ENCODE measurements around the gene GALC.

GALC gene

DNA sequence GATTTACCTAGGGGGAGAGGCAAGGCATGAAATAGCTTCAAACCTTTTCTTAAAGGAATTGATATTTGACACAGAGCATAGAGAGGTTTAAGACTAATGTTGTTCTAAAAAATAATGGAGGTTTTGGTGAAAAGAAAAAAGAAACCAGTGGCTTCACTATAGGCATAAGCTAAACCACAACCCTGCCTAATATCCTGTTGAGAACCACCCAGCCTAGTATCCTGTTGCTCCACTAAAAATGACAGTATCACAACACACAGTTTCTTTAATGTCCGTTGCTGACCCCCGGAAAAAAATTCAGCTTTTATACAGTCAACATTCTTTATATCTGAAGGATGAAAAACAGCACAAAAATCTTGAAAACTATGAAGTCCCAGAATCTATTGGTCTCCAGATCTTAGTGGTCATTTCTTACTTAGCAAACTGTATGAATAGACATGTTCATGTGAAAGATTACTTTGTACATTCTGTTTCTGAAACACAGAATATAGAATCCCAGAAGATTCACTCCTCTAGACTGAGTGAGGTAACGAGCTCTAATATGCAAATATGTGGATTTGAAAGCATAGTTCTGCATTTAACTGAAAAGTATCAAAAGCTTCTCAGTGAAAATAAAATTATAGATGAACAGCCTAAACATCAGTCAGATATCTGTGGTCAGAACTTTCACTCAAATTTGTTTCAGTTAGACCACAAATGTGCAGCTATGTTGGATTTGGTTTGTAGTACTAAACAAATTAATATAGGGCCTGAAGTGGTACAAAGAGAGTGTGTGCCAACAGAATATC is 40.5 kb downstream of the GALC start:
- DNase-seq: no peak

GRCh38 chr14:87944987-87945604 is 47.9 kb downstream of the GALC start:
- DNase-seq: no peak

GRCh38 chr14:87940894-87941293 is 52.1 kb downstream of the GALC start:
- no peak for DNase-seq

- DNase-seq: no peak
These were observed 52.6 kb downstream of the GALC start for GRCh38 chr14:87940382-87940781.

GRCh38 chr14:87935886-87936285 is 57.1 kb downstream of the GALC start:
- no peak for DNase-seq

- no peak for DNase-seq
These were observed 57.7 kb downstream of the GALC start for GRCh38 chr14:87935081-87935828.

- DNase-seq: no peak
These were observed 58.8 kb downstream of the GALC start for GRCh38 chr14:87934185-87934584.

DNA sequence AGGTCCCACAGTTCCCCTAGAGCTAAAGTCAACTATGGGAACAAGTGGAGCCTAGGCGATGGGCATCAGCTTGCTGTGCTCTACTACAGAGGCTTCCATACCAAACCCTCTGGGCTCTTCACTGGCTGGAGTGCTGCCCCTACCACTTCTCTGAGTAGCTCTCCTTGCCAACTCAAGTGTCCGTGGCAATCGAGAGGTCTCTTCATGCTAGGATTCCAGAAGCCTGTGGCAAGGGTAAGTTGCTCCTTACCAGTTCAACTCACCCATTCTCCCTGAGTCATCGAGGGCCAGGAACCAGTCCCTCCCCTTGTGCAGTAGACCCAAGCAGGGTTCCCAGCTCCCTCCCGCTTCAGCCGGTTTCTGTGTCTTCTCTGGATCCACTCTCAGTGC is 76.1 kb downstream of the GALC start:
- no peak for DNase-seq

DNA sequence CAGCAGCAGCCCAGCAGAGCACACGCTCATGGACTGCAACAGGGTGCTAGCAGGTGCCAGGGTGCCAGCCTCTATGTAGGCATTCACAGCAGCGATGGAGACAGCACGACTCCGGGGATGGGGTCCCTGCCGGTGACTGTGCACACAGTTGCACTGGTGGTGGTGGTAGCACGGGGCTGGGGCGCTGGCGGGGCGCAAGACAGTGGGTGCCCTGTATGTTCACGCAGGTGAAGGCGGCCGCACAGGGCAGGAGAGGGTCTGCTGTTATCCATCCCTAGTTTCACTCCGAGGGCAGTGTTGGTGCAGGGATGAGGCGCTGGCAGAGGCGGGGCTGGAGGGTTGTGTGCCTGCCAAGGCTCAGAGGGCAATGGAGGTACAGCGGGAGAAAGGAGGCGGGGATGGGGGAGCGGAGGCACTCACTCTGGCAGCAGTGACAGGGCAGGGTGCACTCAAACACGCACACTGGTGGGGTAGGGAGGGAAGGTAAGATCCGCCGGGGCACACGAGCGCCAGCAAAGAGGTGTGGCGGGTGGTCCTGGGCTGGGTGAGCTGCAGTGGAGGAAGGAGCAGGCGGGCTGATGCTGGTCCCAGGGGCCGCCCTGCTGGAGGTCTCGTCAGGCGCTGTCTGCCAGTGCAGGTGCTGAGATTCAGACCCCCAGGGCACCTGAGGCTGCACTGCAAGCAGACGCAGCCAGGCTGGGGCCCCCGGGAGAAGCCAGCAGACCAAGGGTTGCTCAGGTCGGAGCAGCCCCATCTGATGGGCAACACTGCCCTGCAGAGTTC is 76.7 kb downstream of the GALC start:
- no peak for DNase-seq

GRCh38 chr14:87908550-87908949 is 84.4 kb downstream of the GALC start:
- no peak for DNase-seq

DNA sequence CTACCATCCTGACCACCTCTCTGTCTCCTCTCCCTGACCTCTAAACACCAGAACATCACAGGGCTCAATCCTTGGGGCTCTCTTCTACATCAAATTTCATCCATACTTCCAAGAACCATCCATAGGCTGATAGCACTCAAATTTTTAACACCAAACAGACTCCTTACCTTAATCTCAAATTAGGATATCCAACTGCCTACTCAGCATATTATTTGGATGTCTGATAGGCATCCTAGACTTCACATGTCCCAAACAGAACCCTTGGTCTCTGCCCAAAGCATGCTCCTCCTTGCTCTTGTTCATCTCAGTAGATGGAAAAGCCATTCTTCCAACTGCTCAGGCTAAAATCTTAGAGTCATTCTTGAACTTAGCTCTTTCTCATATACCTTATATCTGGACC is 91.3 kb downstream of the GALC start:
- DNase-seq: no peak

GRCh38 chr14:87901236-87901635 is 91.7 kb downstream of the GALC start:
- DNase-seq: no peak

DNA sequence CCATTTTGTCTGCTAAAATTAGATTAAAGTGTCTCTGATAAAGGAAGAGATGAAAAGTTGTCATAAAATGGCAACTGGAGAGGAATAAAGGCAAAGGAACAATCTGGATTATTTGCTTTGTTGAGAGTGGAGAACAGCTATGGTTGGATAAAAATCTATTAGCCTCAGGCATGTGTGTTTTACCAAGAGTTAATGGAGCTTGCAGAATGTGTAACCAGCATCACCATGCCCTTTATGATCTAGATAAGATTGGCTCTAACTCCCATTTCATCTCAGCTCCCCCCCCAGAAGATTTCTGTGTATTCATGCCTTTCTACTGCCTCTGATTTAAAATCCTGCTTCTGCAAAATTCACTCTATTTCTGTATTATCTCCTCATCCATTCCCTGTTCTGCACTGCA is 93.8 kb downstream of the GALC start:
- DNase-seq: no peak

GRCh38 chr14:87898301-87898700 is 94.7 kb downstream of the GALC start:
- no peak for DNase-seq

DNA sequence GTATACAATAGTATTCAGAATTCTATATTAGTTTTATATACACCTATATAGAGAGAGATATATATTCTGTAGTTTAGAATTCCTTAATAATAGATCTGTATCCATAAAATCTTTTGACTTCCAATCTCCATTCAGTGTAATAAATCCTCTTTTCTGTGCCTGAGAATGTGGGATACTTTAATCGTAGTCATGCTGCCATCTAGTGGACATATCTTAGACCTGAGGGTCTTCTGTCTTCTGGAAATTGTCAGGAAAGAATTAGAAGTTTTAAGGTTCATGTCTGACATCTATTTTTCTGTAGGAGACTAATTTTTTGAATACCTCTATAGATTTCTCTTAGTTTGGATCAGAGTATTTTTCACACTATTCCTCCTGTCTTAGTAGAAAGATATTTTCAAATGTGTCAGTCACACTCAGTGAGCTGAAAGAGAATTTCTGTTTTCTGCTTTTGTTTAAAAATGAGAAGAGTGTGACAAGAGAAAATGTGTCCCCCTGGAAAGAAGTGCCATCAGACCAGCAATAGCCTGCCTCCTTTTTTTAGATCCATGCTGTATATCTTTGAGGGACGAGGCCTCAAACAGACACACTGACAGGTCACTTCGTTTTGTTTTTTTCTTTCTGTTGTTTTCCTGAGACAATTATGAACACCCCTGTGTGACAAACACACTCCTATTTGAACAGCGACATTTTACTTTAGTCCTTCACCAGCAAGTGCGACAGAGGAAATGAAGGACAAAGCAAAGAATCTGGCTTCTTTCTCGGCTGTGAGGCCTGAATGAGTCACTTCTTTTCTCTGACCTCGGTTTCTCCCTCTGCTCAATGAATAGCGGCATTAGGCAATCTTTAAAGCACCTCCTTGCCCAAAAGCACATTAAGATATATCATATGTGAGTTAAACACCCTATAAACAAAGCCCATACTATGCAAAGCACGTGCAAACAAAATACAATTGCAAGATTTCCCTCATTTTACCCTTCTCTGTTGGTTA is 96.3 kb downstream of the GALC start:
- DNase-seq: no peak

DNA sequence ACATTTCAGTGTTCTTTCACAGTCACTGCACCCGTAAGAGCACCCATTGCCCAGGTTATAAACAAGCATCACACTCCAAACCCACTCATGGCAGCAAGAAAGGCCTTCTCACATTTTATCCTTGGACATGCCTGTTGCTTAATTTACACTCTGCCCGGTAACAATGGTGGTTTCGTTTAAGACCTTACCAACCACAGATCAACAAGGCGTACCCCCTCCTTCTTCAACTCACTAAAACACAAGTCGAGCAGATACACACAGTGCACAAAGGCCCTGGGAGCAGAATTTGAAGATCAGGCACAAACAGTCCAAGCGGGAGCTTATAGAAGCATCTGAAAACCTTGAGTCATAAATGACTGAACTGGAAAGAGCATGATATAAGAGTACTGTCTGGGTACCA is 98.1 kb downstream of the GALC start:
- no peak for DNase-seq

DNA sequence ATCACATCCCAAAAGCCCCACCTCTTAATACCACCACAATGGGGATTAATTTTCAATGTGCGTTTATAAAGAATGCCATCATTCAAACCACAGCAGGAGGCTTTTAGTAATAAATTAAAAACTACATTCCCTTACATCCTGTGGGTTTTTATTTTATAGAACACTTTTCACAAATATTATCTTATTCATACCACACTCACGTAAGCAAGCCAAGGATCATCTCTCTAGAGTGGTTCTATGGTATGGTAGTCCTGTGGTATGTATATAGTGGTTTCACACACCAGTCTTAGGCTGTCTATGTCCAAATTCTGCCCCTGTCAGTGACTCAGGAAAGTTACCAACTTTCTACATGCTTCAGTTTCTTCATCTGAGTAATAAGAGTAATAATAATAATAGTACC is 100.2 kb downstream of the GALC start:
- no peak for DNase-seq

DNA sequence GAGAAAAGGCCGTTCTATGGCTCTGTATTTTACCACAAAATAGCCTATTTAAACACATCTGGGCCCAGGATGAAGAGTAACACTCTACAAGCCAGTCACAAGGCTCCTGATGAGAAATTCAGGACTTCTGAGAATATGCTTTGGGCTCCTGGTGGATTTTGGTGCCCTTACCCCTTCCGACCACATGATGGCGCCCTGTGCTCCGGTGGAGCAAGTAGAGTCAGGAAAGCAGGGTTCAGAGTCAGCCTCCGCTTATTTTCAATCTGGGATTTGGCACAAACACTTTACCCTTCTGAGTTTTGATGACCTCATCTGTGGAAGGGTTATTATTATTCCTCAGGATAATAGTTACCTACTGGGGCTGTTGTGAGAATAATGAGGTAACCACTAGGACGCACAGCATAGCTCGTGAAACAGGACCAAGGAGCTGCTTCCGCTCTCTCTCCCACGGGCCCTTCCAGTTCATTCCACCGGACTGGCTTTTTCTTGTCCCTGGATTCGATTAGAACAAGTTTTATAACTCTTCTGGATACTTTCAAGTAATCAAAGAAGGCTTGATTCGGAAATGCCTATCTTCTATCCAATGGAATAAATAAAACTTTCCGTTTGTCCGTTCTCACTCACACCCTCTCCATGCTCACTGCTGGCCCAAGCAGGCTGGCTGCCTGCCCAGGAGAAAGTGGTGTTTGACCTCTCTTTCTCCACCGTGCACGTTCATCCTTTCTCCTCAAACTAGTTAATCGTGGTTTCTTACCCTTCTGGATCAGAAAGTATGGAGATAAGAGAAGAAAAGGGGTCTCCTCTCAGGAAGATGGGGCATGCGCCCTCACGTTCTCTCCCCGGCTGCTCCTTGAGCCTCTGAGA is 104.6 kb downstream of the GALC start:
- DNase-seq: no peak

DNA sequence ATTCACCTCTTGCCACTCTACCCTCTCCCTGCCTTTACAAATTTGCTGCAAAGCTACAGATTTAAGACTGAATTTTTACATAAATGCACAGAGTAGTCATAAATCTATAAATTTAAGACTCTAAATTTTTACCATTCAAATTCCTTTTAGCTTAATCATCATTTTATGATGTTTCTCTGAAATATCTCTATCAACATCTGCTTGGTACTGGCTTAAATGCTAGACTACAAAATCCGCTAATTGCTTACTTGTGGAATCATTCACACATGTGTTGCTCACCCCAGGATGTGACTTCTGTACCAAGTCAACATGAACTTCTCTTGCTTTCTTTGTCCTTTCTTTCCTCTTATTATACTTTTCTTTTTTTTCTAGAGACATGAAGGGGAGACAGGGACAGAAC is 109.2 kb downstream of the GALC start:
- DNase-seq: no peak

All from activated CD4-positive, CD25-positive, alpha-beta regulatory T cell (primary cell).